GM19025 (cell line): Measurements from ENCODE around the gene YIPF4.
"Not testable (repeated sequence)": the region's sequence is repeated elsewhere in the genome, so short reads cannot be mapped to it uniquely, and the experiment has no call there.

Experiments used
- ATAC-seq: cut with Tn5 transposase; IDR thresholded peaks from one replicate; pipeline ENCODE4 v1.9.1; 2021; ENCODE audit warnings: mild to moderate bottlenecking, low read depth, moderate library complexity; ENCODE audit not compliant: unreplicated experiment

YIPF4 gene

DNA sequence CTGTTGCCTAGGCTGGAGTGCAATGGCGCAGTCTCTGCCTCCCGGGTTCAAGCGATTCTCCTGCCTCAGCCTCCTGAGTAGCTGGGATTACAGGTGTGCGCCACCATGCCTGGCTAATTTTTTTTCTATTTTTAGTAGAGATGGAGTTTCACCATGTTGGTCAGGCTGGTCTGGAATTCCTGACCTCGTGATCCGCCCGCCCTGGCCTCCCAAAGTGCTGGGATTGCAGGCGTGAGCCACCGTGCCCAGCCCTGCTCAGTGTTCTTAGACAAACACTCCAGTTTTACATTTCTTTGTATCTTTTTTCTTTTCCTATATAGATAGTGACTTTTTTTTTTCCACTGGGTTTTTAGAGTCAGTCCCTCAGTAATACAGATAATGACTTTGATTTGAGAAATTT, 86.6 kb downstream of the YIPF4 start:
- not testable (repeated sequence) for ATAC-seq

- not testable (repeated sequence) for ATAC-seq
These were observed 88.0 kb downstream of the YIPF4 start for GRCh38 chr2:32365679-32366078.
